ENCODE measurements around the gene RAPGEF1. TPM values are rescaled to one million over a fixed set of nuclear protein-coding genes. Genes with fewer than 3 reads are reported as not detected.

RAPGEF1 gene
- total and polyA plus RNA-seq, 11 donors, result 50.6 to 161 (median 115) TPM

DNA sequence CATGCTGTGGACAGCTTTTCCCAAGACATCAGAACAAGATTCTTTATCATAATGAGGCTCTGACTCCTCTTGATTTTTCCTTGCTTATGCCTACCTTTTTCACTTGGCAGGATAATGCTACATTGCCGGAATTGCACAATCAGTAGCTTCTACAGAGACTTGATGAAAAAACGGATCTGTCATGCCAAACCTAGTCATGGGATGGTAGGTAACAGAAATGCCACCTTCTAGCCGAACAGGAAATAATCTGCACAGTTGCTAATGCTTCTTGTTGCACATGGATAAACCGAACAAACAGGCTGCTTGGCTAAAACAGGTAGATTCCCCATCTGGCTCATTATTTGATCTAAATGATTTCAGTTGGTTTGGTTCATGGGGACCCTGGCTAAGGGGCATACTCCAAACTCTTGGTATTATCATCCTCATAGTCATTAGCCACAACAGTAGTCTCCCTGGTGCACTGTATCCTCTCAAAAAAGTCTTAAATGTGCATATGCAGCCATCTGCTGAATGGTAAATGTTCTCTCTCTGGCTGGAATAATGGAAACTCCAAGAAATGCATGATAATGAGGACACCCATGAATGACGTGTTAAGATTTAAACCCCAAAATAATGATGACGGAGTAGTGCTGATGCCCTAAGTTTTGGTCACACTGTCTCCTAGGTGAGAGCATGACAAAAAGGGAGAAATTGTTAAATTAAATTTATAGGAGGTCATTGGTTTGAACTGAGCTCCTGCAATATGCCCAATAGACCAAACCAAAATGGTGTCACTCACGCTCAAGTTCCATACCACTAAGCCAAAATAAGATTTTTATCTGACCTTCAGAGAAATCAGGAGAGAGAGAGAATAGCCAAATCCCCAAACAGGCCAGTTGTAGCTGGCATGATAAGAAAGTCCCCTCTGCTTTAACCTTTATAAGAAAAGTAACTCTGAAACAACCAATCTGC, 47.0 kb downstream of the RAPGEF1 start:
- H3K27ac ChIP-seq, result peak overlapping the region in 4 of 12 donors; percentile 7 to 43 (median 24)
- H3K4me1 ChIP-seq, result peaks cover 11 to 93% (median 70%) of the 10 kb centered on the region in 12 donors
- DNase-seq, result no peak
- TF ChIP-seq, protein P1, sequence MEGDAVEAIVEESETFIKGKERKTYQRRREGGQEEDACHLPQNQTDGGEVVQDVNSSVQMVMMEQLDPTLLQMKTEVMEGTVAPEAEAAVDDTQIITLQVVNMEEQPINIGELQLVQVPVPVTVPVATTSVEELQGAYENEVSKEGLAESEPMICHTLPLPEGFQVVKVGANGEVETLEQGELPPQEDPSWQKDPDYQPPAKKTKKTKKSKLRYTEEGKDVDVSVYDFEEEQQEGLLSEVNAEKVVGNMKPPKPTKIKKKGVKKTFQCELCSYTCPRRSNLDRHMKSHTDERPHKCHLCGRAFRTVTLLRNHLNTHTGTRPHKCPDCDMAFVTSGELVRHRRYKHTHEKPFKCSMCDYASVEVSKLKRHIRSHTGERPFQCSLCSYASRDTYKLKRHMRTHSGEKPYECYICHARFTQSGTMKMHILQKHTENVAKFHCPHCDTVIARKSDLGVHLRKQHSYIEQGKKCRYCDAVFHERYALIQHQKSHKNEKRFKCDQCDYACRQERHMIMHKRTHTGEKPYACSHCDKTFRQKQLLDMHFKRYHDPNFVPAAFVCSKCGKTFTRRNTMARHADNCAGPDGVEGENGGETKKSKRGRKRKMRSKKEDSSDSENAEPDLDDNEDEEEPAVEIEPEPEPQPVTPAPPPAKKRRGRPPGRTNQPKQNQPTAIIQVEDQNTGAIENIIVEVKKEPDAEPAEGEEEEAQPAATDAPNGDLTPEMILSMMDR (IDR thresholded peaks at IDR 0.05), result no peak
- no peak for TF ChIP-seq POLR2A (IDR thresholded peaks at IDR 0.05)
- H3K9me3 ChIP-seq, result no peaks in the 10 kb centered on the region
- 76 to 83% (median 80%) methylated on average over 7 of the region's 7 CpGs for WGBS, 4 donors
- intact Hi-C loops (cut with DNase I), result loop anchor here in 1 of 10 donors (2.0 kb wide), 1 partner anchor 14 kb away; no protein-coding TSS in a partner anchor
- no peaks in the 10 kb centered on the region for H3K36me3 ChIP-seq
- no peak overlapping the region for H3K4me3 ChIP-seq
- no peaks in the 10 kb centered on the region for H3K27me3 ChIP-seq
- ATAC-seq, result no peak

GRCh38 chr9:131691969-131692611, 47.8 kb downstream of the RAPGEF1 start:
- no peaks in the 10 kb centered on the region for H3K9me3 ChIP-seq
- H3K36me3 ChIP-seq, result no peaks in the 10 kb centered on the region
- DNase-seq (no peak), ATAC-seq (no peak)
- H3K27ac ChIP-seq, result peak overlapping the region in 5 of 12 donors; percentile 7 to 68 (median 27)
- H3K4me1 ChIP-seq, result peaks cover 6 to 92% (median 62%) of the 10 kb centered on the region in 12 donors
- TF ChIP-seq, protein P1 (IDR thresholded peaks at IDR 0.05), result no peak
- no peak for TF ChIP-seq POLR2A (IDR thresholded peaks at IDR 0.05)
- intact Hi-C loops (cut with DNase I), result loop anchor here in 1 of 10 donors (2.0 kb wide), 1 partner anchor 13 kb away; no protein-coding TSS in a partner anchor
- WGBS, 4 donors, result 49 to 59% (median 53%) methylated on average over 7 of the region's 7 CpGs
- H3K27me3 ChIP-seq, result no peaks in the 10 kb centered on the region
- H3K4me3 ChIP-seq, result no peak overlapping the region

GRCh38 chr9:131690941-131691573, 48.8 kb downstream of the RAPGEF1 start:
- no peak for ATAC-seq
- TF ChIP-seq POLR2A (IDR thresholded peaks at IDR 0.05), result no peak
- TF ChIP-seq, protein P1 (IDR thresholded peaks at IDR 0.05), result no peak
- Histone ChIP-seq H3K27ac (peak overlapping the region in 2 of 12 donors; percentile 1 to 68), H3K4me3 (no peak overlapping the region), H3K27me3 (no peaks in the 10 kb centered on the region), H3K4me1 (peaks cover 0 to 92% (median 56%) of the 10 kb centered on the region in 12 donors), H3K36me3 (no peaks in the 10 kb centered on the region), H3K9me3 (no peaks in the 10 kb centered on the region)
- DNase-seq, result no peak
- 77 to 85% (median 82%) methylated on average over 3 of the region's 3 CpGs for WGBS, 4 donors
- intact Hi-C loops (cut with DNase I), result no loop called here
